ENCODE measurements around the gene DMXL1.

DNA sequence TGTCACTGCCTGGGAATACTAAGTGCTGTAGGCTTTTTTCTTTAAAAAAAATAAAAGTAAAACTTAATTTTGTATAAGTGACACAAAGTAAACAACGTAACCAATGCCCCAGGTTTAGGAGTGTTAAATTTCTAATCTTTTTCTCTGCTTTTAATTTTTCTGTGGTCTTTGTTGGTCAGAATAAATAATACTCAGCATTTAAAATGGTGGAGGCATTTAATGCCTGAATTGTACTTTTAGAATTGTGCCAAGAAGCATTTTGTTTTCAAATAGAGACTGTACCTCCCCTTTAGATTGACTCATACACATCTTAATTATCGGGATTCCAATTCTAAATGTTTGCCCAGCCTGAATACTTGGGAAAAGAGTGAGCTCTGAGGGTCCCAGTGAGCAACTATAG, 1.6 kb downstream of the DMXL1 start:
- TF ChIP-seq EZH2phosphoT487 (IDR thresholded peaks at IDR 0.05; ENCODE audit: insufficient read depth, low read depth): no peak
- TF ChIP-seq EZH2 (IDR thresholded peaks at IDR 0.05; ENCODE audit: insufficient read depth, poor library complexity, severe bottlenecking): no peak

Data from GM23248 (cell line).